EH (cell line): ENCODE results near the gene SLC39A11.

ENCODE experiments used
- DNase-seq: peaks from one replicate; pipeline ENCODE4 v3.0.0-alpha.2; 2015; ENCODE audit warnings: low read depth

Gene SLC39A11

GRCh38 chr17:72684405-72685020 lies 408.0 kb downstream of the SLC39A11 start:
- DNase-seq: no peak

GRCh38 chr17:72683506-72684404 lies 408.7 kb downstream of the SLC39A11 start:
- DNase-seq: peak; percentile 98

- peak; percentile 84 for DNase-seq
Measured at GRCh38 chr17:72682605-72683004, 409.9 kb downstream of the SLC39A11 start.

- no peak for DNase-seq
Measured at GRCh38 chr17:72681844-72682243, 410.6 kb downstream of the SLC39A11 start.

- DNase-seq: peak; percentile 97
Measured at GRCh38 chr17:72677714-72678390, 414.6 kb downstream of the SLC39A11 start.

- DNase-seq: peak; percentile 67
Measured at GRCh38 chr17:72677108-72677507, 415.4 kb downstream of the SLC39A11 start.

GRCh38 chr17:72672729-72673128 lies 419.8 kb downstream of the SLC39A11 start:
- no peak for DNase-seq

GRCh38 chr17:72671016-72671415 lies 421.5 kb downstream of the SLC39A11 start:
- no peak for DNase-seq

- DNase-seq: no peak
Measured at GRCh38 chr17:72667096-72668063, 425.1 kb downstream of the SLC39A11 start.

- peak; percentile 26 for DNase-seq
Measured at GRCh38 chr17:72665852-72666851, 426.3 kb downstream of the SLC39A11 start.

GRCh38 chr17:72662827-72663190 lies 429.7 kb downstream of the SLC39A11 start:
- DNase-seq: no peak

GRCh38 chr17:72661945-72662826 lies 430.3 kb downstream of the SLC39A11 start:
- DNase-seq: no peak

- no peak for DNase-seq
Measured at GRCh38 chr17:72661116-72661944, 431.2 kb downstream of the SLC39A11 start.

- no peak for DNase-seq
Measured at GRCh38 chr17:72660274-72661115, 432.0 kb downstream of the SLC39A11 start.

GRCh38 chr17:72659811-72660210 lies 432.7 kb downstream of the SLC39A11 start:
- no peak for DNase-seq

GRCh38 chr17:72658675-72659074 lies 433.8 kb downstream of the SLC39A11 start:
- no peak for DNase-seq
